ENCODE data around the gene TRIM63. TPM values are rescaled to one million over a fixed set of nuclear protein-coding genes. Genes with fewer than 3 reads are reported as not detected.

TRIM63 gene
- total RNA-seq, 3 donors from 2014 or later (not counting 1 experiment from before 2014, with no cell fraction given) = not detected

- no peak for TF ChIP-seq CTCF (IDR thresholded peaks at IDR 0.05)
- ATAC-seq = no peak
- Histone ChIP-seq H3K27me3 (ENCODE audit: control insufficient read depth, insufficient read depth, low read length) (no peaks in the 10 kb centered on the region), H3K27ac (ENCODE audit: low read length) (no peak overlapping the region), H3K9me3 (ENCODE audit: control insufficient read depth, insufficient read depth, low read length) (no peaks in the 10 kb centered on the region), H3K36me3 (ENCODE audit: control insufficient read depth, insufficient read depth, low read length) (no peaks in the 10 kb centered on the region), H3K4me1 (ENCODE audit: control insufficient read depth, insufficient read depth, low read length) (peaks cover 6% of the 10 kb centered on the region), H3K4me3 (ENCODE audit: low read length) (no peak overlapping the region)
- DNase-seq = no peak
- peaks cover 0 to 10% of the 10 kb centered on the region in 2 donors for H3K27me3 Mint-ChIP-seq (ENCODE audit: low read depth in 2 of 2)
- no peaks in the 10 kb centered on the region for H3K9me3 Mint-ChIP-seq
- H3K27ac Mint-ChIP-seq = no peak overlapping the region
- H3K4me3 Mint-ChIP-seq = no peak overlapping the region
- intact Hi-C loops (cut with micrococcal nuclease) = no loop called here
- H3K36me3 Mint-ChIP-seq = no peaks in the 10 kb centered on the region
- WGBS (ENCODE audit: insufficient coverage) = 76% methylated on average over 10 of the region's 10 CpGs
- peaks cover 5 to 8% of the 10 kb centered on the region in 2 donors for H3K4me1 Mint-ChIP-seq
These were observed 51.0 kb downstream of the TRIM63 start for GRCh38 chr1:26016258-26016952.

- H3K27ac ChIP-seq (ENCODE audit: low read length) = no peak overlapping the region
- H3K4me1 ChIP-seq (ENCODE audit: control insufficient read depth, insufficient read depth, low read length) = peaks cover 6% of the 10 kb centered on the region
- 91% methylated on average over 1 of the region's 2 CpGs for WGBS (ENCODE audit: insufficient coverage)
- H3K4me3 ChIP-seq (ENCODE audit: low read length) = no peak overlapping the region
- Mint-ChIP-seq H3K36me3 (no peaks in the 10 kb centered on the region), H3K9me3 (no peaks in the 10 kb centered on the region), H3K4me3 (no peak overlapping the region), H3K27me3 (ENCODE audit: low read depth in 2 of 2) (peaks cover 0 to 9% of the 10 kb centered on the region in 2 donors), H3K4me1 (peaks cover 5 to 8% of the 10 kb centered on the region in 2 donors), H3K27ac (no peak overlapping the region)
- H3K27me3 ChIP-seq (ENCODE audit: control insufficient read depth, insufficient read depth, low read length) = no peaks in the 10 kb centered on the region
- no peak for TF ChIP-seq CTCF (IDR thresholded peaks at IDR 0.05)
- no peaks in the 10 kb centered on the region for H3K36me3 ChIP-seq (ENCODE audit: control insufficient read depth, insufficient read depth, low read length)
- intact Hi-C loops (cut with micrococcal nuclease) = no loop called here
- DNase-seq = no peak
- H3K9me3 ChIP-seq (ENCODE audit: control insufficient read depth, insufficient read depth, low read length) = no peaks in the 10 kb centered on the region
- no peak for ATAC-seq
These were observed 52.1 kb downstream of the TRIM63 start for GRCh38 chr1:26015358-26015757.

- no peak for TF ChIP-seq CTCF (IDR thresholded peaks at IDR 0.05)
- Mint-ChIP-seq H3K9me3 (no peaks in the 10 kb centered on the region), H3K27ac (no peak overlapping the region), H3K4me1 (peaks cover 0 to 4% of the 10 kb centered on the region in 2 donors), H3K27me3 (ENCODE audit: low read depth in 2 of 2) (peaks cover 0 to 5% of the 10 kb centered on the region in 2 donors), H3K36me3 (no peaks in the 10 kb centered on the region), H3K4me3 (no peak overlapping the region)
- Histone ChIP-seq H3K27me3 (ENCODE audit: control insufficient read depth, insufficient read depth, low read length) (no peaks in the 10 kb centered on the region), H3K27ac (ENCODE audit: low read length) (no peak overlapping the region), H3K9me3 (ENCODE audit: control insufficient read depth, insufficient read depth, low read length) (no peaks in the 10 kb centered on the region), H3K36me3 (ENCODE audit: control insufficient read depth, insufficient read depth, low read length) (no peaks in the 10 kb centered on the region), H3K4me1 (ENCODE audit: control insufficient read depth, insufficient read depth, low read length) (no peaks in the 10 kb centered on the region), H3K4me3 (ENCODE audit: low read length) (no peak overlapping the region)
- no peak for ATAC-seq
- intact Hi-C loops (cut with micrococcal nuclease) = no loop called here
- 100% methylated on average over 1 of the region's 2 CpGs for WGBS (ENCODE audit: insufficient coverage)
- DNase-seq = no peak
These were observed 53.3 kb downstream of the TRIM63 start for GRCh38 chr1:26014179-26014578.

- no peak overlapping the region for H3K27ac Mint-ChIP-seq
- no peak overlapping the region for H3K4me3 Mint-ChIP-seq
- H3K4me1 ChIP-seq (ENCODE audit: control insufficient read depth, insufficient read depth, low read length) = no peaks in the 10 kb centered on the region
- no peaks in the 10 kb centered on the region for H3K27me3 ChIP-seq (ENCODE audit: control insufficient read depth, insufficient read depth, low read length)
- no peaks in the 10 kb centered on the region for H3K36me3 Mint-ChIP-seq
- peaks cover 0 to 5% of the 10 kb centered on the region in 2 donors for H3K27me3 Mint-ChIP-seq (ENCODE audit: low read depth in 2 of 2)
- TF ChIP-seq CTCF (IDR thresholded peaks at IDR 0.05) = no peak
- peaks cover 0 to 4% of the 10 kb centered on the region in 2 donors for H3K4me1 Mint-ChIP-seq
- H3K9me3 ChIP-seq (ENCODE audit: control insufficient read depth, insufficient read depth, low read length) = no peaks in the 10 kb centered on the region
- H3K27ac ChIP-seq (ENCODE audit: low read length) = no peak overlapping the region
- no peak overlapping the region for H3K4me3 ChIP-seq (ENCODE audit: low read length)
- H3K36me3 ChIP-seq (ENCODE audit: control insufficient read depth, insufficient read depth, low read length) = no peaks in the 10 kb centered on the region
- WGBS (ENCODE audit: insufficient coverage) = 88% methylated on average over 3 of the region's 3 CpGs
- ATAC-seq = no peak
- intact Hi-C loops (cut with micrococcal nuclease) = no loop called here
- DNase-seq = no peak
- no peaks in the 10 kb centered on the region for H3K9me3 Mint-ChIP-seq
These were observed 54.6 kb downstream of the TRIM63 start for GRCh38 chr1:26012864-26013263.
